PFSK-1 (cell line): Measurements from ENCODE around the gene DEGS2.

ENCODE experiments used
- FOXP2 ChIP-seq: optimal IDR thresholded peaks from 2 replicates; pipeline ENCODE3; 2011; ENCODE audit warnings: borderline replicate concordance, control low read depth, inconsistent platforms; ENCODE audit not compliant: insufficient read depth; ENCODE audit errors: extremely low read length, extremely low read depth
- POLR2AphosphoS5 ChIP-seq: IDR thresholded peaks from 2 replicates; pipeline ENCODE4 v1.6.1; 2012; ENCODE audit warnings: low read depth, mild to moderate bottlenecking, control low read depth, low read length, moderate library complexity
- REST ChIP-seq, 2 experiments: IDR thresholded peaks; 2 replicates each; pipeline versions ENCODE4 v1.6.1 to v1.8.0; 2011 to 2012; ENCODE audit warnings: low read depth in 2 of 2, low read length in 2 of 2, control low read depth in 1 of 2, inconsistent platforms in 1 of 2, mild to moderate bottlenecking in 1 of 2, moderate library complexity in 1 of 2; ENCODE audit not compliant: insufficient read depth in 1 of 2
- SIN3A ChIP-seq: IDR thresholded peaks from 2 replicates; pipeline ENCODE4 v1.6.1; 2012; ENCODE audit warnings: mild to moderate bottlenecking, low read length, moderate library complexity, borderline replicate concordance; ENCODE audit not compliant: insufficient read depth
- TAF1 ChIP-seq: IDR thresholded peaks from 2 replicates; pipeline ENCODE4 v1.6.1; 2012; ENCODE audit warnings: low read length, control low read depth, borderline replicate concordance; ENCODE audit not compliant: insufficient read depth

Gene DEGS2

GRCh38 chr14:100127853-100128455 is 31.5 kb downstream of the DEGS2 start:
- no peak for TF ChIP-seq REST (IDR thresholded peaks at IDR 0.05; ENCODE audit: insufficient read depth in 1 of 2, low read depth in 2 of 2, low read length in 2 of 2)

- TF ChIP-seq REST (IDR thresholded peaks at IDR 0.05; ENCODE audit: insufficient read depth in 1 of 2, low read depth in 2 of 2, low read length in 2 of 2), result no peak
- no peak for TF ChIP-seq SIN3A
- no peak for TF ChIP-seq FOXP2
- TF ChIP-seq TAF1, result no peak
Observed at GRCh38 chr14:100126401-100126800, 33.0 kb downstream of the DEGS2 start.

GRCh38 chr14:100124551-100125088 is 34.8 kb downstream of the DEGS2 start:
- TF ChIP-seq FOXP2 (no peak), TAF1 (no peak), POLR2AphosphoS5 (no peak), SIN3A (no peak), REST (IDR thresholded peaks at IDR 0.05; ENCODE audit: insufficient read depth in 1 of 2, low read depth in 2 of 2, low read length in 2 of 2) (no peak)

- TF ChIP-seq SIN3A, result no peak
Observed at GRCh38 chr14:100123618-100124017, 35.8 kb downstream of the DEGS2 start.

- no peak for TF ChIP-seq FOXP2
- no peak for TF ChIP-seq REST (IDR thresholded peaks at IDR 0.05; ENCODE audit: insufficient read depth in 1 of 2, low read depth in 2 of 2, low read length in 2 of 2)
- no peak for TF ChIP-seq TAF1
- no peak for TF ChIP-seq SIN3A
- no peak for TF ChIP-seq POLR2AphosphoS5
Observed at GRCh38 chr14:100122481-100123223, 36.8 kb downstream of the DEGS2 start.
